Lung (tissue), 12 donors: ENCODE results near the gene IFT52. TPM values are rescaled to one million over a fixed set of nuclear protein-coding genes. Genes with fewer than 3 reads are reported as not detected.

Source experiments
- ATAC-seq: fragments of 200-7000 bp; cut with Tn5 transposase; one replicate; pipeline ENCODE4 v1.9.1; 2020; ENCODE audit warnings: moderate number of reproducible peaks; ENCODE audit not compliant: insufficient read depth, low FRiP score
- DNase-seq, 3 donors: peaks; one replicate each; pipeline ENCODE4 v3.0.0-alpha.2; 2013 to 2017
- H3K27ac ChIP-seq, 2 donors: one replicate each; pipeline ENCODE4 v1.5.1; 2013; ENCODE audit warnings: mild to moderate bottlenecking in 2 of 2, moderate library complexity in 2 of 2, control low read depth in 1 of 2, inconsistent platforms in 1 of 2, low read depth in 1 of 2, low read length in 1 of 2
- H3K27me3 ChIP-seq, 3 donors: one replicate each; pipeline ENCODE4 v1.5.1; 2013; ENCODE audit warnings: low read length in 2 of 3; ENCODE audit not compliant: control insufficient read depth in 3 of 3, insufficient read depth in 3 of 3
- H3K36me3 ChIP-seq, 4 donors: one replicate each; pipeline ENCODE4 v1.5.1; 2013; ENCODE audit warnings: low read length in 4 of 4, mild to moderate bottlenecking in 1 of 4, moderate library complexity in 1 of 4; ENCODE audit not compliant: control insufficient read depth in 4 of 4, insufficient read depth in 4 of 4
- H3K4me1 ChIP-seq, 5 donors: one replicate each; pipeline ENCODE4 v1.5.1; 2013; ENCODE audit warnings: low read length in 5 of 5, mild to moderate bottlenecking in 2 of 5, moderate library complexity in 1 of 5; ENCODE audit not compliant: control insufficient read depth in 5 of 5, insufficient read depth in 5 of 5
- H3K4me3 ChIP-seq: one replicate; pipeline ENCODE4 v1.5.1; 2013; ENCODE audit warnings: mild to moderate bottlenecking, control low read depth, moderate library complexity
- H3K9ac ChIP-seq, 2 donors: one replicate each; pipeline ENCODE4 v1.5.1; 2013; ENCODE audit warnings: low read length in 2 of 2, control low read depth in 1 of 2; ENCODE audit not compliant: insufficient read depth in 1 of 2
- H3K9me3 ChIP-seq, 4 donors: one replicate each; pipeline ENCODE4 v1.5.1; 2013; ENCODE audit warnings: low read length in 3 of 4, mild to moderate bottlenecking in 1 of 4, moderate library complexity in 1 of 4; ENCODE audit not compliant: control insufficient read depth in 4 of 4, insufficient read depth in 3 of 4
- WGBS, 2 donors: extraction: QIAGEN DNeasy Blood & Tissue Kit; methylation state at CpG; one replicate each; pipeline ENCODE4 v1.1.7; 2013; 5-methylcytosine and 5-hydroxymethylcytosine counted together
- polyA plus RNA-seq, 2 donors: library from polyadenylated mRNA; stranded (reverse); fragments of 200-250 nt; gene quantifications; one replicate each; pipeline ENCODE4 v1.2.1, GENCODE V29; 2013
- total RNA-seq, 2 donors: library from RNA; depleted of rRNA in 1 of 2; stranded (reverse); fragments of >200 nt in 1 of 2; gene quantifications; one replicate each; pipeline ENCODE4 v1.2.1, GENCODE V29; 2014 to 2021
- TF ChIP-seq, protein P1 (sequence below): IDR thresholded peaks from 2 replicates; pipeline ENCODE4 v1.5.1; 2012; ENCODE audit warnings: mild to moderate bottlenecking; ENCODE audit errors: control extremely low read depth, extremely low read depth
- donor health status: control.
- donor health status: control.
- donor health status: Bipolar disorder and iron deficiency.
- donor health status: healthy.
- donor health status: DM: yes; HTN: yes; CAD: no.

IFT52 gene
- total and polyA plus RNA-seq, 4 donors: 16.0 to 49.0 (median 22.5) TPM

DNA sequence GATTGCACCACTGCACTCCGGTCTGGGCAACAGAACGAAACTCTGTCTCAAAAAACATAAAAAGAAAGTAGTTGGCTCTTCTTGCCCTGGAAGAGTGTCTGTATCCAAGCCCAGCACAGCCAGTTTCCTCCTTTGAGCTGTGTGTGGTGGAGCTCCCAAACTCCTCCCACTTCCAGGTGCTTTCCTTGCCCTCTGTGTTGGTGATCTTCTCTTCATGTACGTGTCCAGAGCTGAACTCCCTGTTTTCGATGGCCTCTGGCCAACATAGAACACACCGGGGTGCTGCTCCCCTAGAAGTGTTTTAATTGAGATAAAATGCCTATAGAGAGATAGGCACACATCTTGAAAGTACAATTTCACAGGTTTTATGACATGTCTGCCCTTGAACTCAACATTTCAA, 48.6 kb upstream of the IFT52 start:
- no peak for ATAC-seq
- no peaks in the 10 kb centered on the region for H3K4me1 ChIP-seq
- H3K27me3 ChIP-seq: no peaks in the 10 kb centered on the region
- WGBS, 2 donors: 79 to 86% methylated on average over 5 of the region's 5 CpGs
- H3K36me3 ChIP-seq: peaks cover 0 to 3% (median 1%) of the 10 kb centered on the region in 4 donors
- TF ChIP-seq, protein P1, sequence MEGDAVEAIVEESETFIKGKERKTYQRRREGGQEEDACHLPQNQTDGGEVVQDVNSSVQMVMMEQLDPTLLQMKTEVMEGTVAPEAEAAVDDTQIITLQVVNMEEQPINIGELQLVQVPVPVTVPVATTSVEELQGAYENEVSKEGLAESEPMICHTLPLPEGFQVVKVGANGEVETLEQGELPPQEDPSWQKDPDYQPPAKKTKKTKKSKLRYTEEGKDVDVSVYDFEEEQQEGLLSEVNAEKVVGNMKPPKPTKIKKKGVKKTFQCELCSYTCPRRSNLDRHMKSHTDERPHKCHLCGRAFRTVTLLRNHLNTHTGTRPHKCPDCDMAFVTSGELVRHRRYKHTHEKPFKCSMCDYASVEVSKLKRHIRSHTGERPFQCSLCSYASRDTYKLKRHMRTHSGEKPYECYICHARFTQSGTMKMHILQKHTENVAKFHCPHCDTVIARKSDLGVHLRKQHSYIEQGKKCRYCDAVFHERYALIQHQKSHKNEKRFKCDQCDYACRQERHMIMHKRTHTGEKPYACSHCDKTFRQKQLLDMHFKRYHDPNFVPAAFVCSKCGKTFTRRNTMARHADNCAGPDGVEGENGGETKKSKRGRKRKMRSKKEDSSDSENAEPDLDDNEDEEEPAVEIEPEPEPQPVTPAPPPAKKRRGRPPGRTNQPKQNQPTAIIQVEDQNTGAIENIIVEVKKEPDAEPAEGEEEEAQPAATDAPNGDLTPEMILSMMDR: no peak
- H3K4me3 ChIP-seq: no peak overlapping the region
- no peak overlapping the region for H3K9ac ChIP-seq
- DNase-seq: no peak
- H3K9me3 ChIP-seq: peaks cover 0 to 2% (median 0%) of the 10 kb centered on the region in 4 donors
- H3K27ac ChIP-seq: no peak overlapping the region

DNA sequence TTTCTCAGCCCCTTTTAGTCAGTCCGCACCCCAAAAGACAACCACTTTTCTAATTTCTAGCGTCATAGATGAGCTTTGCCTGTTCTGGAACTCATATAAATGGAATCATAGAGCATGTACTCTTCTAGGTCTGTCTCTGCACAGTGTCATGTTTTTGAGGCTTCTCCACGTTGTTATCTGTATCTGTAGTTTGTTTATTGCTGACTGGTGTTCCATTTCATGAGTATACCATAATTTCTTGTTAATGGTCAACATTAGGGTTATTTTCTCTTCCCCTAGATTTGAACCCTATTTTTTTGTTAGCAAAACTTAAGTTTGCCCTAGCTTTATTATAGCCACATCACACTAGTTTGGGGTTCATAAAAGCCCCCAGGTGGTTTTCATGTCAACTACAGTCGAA, 48.1 kb upstream of the IFT52 start:
- DNase-seq: no peak
- no peak overlapping the region for H3K4me3 ChIP-seq
- H3K27me3 ChIP-seq: no peaks in the 10 kb centered on the region
- H3K9ac ChIP-seq: no peak overlapping the region
- no peak overlapping the region for H3K27ac ChIP-seq
- TF ChIP-seq, protein P1: no peak
- peaks cover 0 to 3% (median 1%) of the 10 kb centered on the region in 4 donors for H3K36me3 ChIP-seq
- no peak for ATAC-seq
- peaks cover 0 to 4% (median 2%) of the 10 kb centered on the region in 4 donors for H3K9me3 ChIP-seq
- H3K4me1 ChIP-seq: no peaks in the 10 kb centered on the region
- 78% methylated on average over 4 of the region's 4 CpGs for WGBS, 2 donors

DNA sequence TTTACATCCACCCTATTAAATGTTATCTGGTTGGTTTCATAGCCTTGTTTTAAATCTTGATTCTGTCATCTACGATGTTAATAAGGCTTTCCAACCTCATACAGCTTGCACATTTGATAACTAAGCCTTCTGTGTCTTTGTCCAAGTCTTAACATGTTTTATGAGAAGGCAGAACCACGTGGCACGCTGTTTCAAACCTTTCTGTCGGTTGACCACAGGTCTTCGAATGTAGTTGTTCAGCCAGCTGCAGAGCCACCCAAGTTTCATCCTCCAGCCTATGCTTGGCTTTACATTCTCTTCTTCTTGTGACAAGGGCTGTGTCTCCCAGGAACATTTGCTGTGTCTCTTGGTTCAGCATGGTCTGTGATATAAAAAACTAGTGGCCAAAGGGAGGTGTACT, 47.6 kb upstream of the IFT52 start:
- Histone ChIP-seq H3K9ac (no peak overlapping the region), H3K27me3 (no peaks in the 10 kb centered on the region), H3K4me1 (no peaks in the 10 kb centered on the region), H3K4me3 (no peak overlapping the region), H3K9me3 (peaks cover 0 to 4% (median 2%) of the 10 kb centered on the region in 4 donors), H3K36me3 (peaks cover 0 to 3% (median 1%) of the 10 kb centered on the region in 4 donors), H3K27ac (no peak overlapping the region)
- no peak for DNase-seq
- TF ChIP-seq, protein P1: no peak
- WGBS, 2 donors: 91 to 94% methylated on average over 5 of the region's 5 CpGs
- no peak for ATAC-seq

GRCh38 chr20:43544501-43544900, 46.2 kb upstream of the IFT52 start:
- DNase-seq (no peak), ATAC-seq (no peak)
- no peak overlapping the region for H3K9ac ChIP-seq
- no peaks in the 10 kb centered on the region for H3K27me3 ChIP-seq
- H3K36me3 ChIP-seq: peaks cover 0 to 3% (median 1%) of the 10 kb centered on the region in 4 donors
- peaks cover 0 to 4% (median 2%) of the 10 kb centered on the region in 4 donors for H3K9me3 ChIP-seq
- TF ChIP-seq, protein P1: no peak
- no peak overlapping the region for H3K27ac ChIP-seq
- H3K4me3 ChIP-seq: no peak overlapping the region
- no peaks in the 10 kb centered on the region for H3K4me1 ChIP-seq
- whole genome bisulfite sequencing, 2 donors: 88 to 89% methylated on average over 9 of the region's 9 CpGs
